Fibroblast of lung (primary cell): ENCODE results near the gene TUBG1. TPM values are rescaled to one million over a fixed set of nuclear protein-coding genes. Genes with fewer than 3 reads are reported as not detected.
A peak's percentile ranks its signal among the peaks of the same experiment; 100 is the strongest.

Source experiments
- DNase-seq, 2 donors: peaks; one replicate each; pipeline versions ENCODE4 v3.0.0 to v3.0.0-alpha.2; 2010; ENCODE audit warnings: low read depth in 2 of 2
- H2AFZ ChIP-seq: 2 replicates; pipeline ENCODE4 v1.5.1; 2012; ENCODE audit warnings: low read length, control low read depth, inconsistent platforms
- H3K27ac ChIP-seq: 2 replicates; pipeline ENCODE4 v1.5.1; 2011; ENCODE audit warnings: low read length, control low read depth; ENCODE audit not compliant: insufficient read depth
- H3K27me3 ChIP-seq: 2 replicates; pipeline ENCODE4 v1.5.1; 2011; ENCODE audit warnings: mild to moderate bottlenecking, low read length; ENCODE audit not compliant: control insufficient read depth, insufficient read depth
- H3K36me3 ChIP-seq: 2 replicates; pipeline ENCODE4 v1.5.1; 2011; ENCODE audit warnings: low read length; ENCODE audit not compliant: control insufficient read depth, insufficient read depth
- H3K4me1 ChIP-seq: 2 replicates; pipeline ENCODE4 v1.5.1; 2011; ENCODE audit warnings: low read length; ENCODE audit not compliant: control insufficient read depth, insufficient read depth; ENCODE audit errors: extremely low read depth
- H3K4me2 ChIP-seq: 2 replicates; pipeline ENCODE4 v1.5.1; 2011; ENCODE audit warnings: low read length, control low read depth; ENCODE audit not compliant: insufficient read depth; ENCODE audit errors: extremely low read depth
- H3K4me3 ChIP-seq, 4 experiments: fragments of 200-600 bp in 1 of 4; sonication (generic) in 1 of 4; replicated peaks in 1 of 4; 2 replicates each; pipeline ENCODE4 v1.5.1; 2011 to 2016; ENCODE audit warnings: low read length in 4 of 4, low read depth in 3 of 4, mild to moderate bottlenecking in 3 of 4, control low read depth in 2 of 4, inconsistent platforms in 1 of 4, mixed read lengths in 1 of 4; ENCODE audit not compliant: insufficient read depth in 1 of 4; ENCODE audit errors: control extremely low read depth in 1 of 4
- H3K79me2 ChIP-seq: 2 replicates; pipeline ENCODE4 v1.5.1; 2012; ENCODE audit warnings: mild to moderate bottlenecking, low read length, inconsistent platforms; ENCODE audit not compliant: control insufficient read depth, insufficient read depth
- H3K9ac ChIP-seq: 2 replicates; pipeline ENCODE4 v1.5.1; 2011; ENCODE audit warnings: mild to moderate bottlenecking, low read length, control low read depth; ENCODE audit not compliant: insufficient read depth
- H3K9me3 ChIP-seq: 2 replicates; pipeline ENCODE4 v1.5.1; 2012; ENCODE audit warnings: low read depth, low read length; ENCODE audit not compliant: control insufficient read depth, insufficient read depth
- H4K20me1 ChIP-seq: 2 replicates; pipeline ENCODE4 v1.5.1; 2011; ENCODE audit warnings: low read length; ENCODE audit not compliant: control insufficient read depth, insufficient read depth; ENCODE audit errors: extremely low read depth
- CTCF ChIP-seq, 2 donors: IDR thresholded peaks in 1 of 2; conservative IDR thresholded peaks in 1 of 2; 1 replicate in 1 of 2; 2 replicates in 1 of 2; pipeline ENCODE4 v1.5.1; 2011 to 2012; ENCODE audit warnings: low read length in 2 of 2, control low read depth in 1 of 2, inconsistent platforms in 1 of 2, low read depth in 1 of 2, mild to moderate bottlenecking in 1 of 2
- EZH2 ChIP-seq: IDR thresholded peaks from 2 replicates; pipeline ENCODE4 v1.5.1; 2012; ENCODE audit warnings: low read length, control low read depth, mild to moderate bottlenecking; ENCODE audit errors: missing control alignments
- polyA plus RNA-seq, 2 donors: library from polyadenylated mRNA; depleted of rRNA in 1 of 2; stranded (reverse) in 1 of 2; unstranded in 1 of 2; fragments of >200 nt; gene quantifications; 2 replicates each; pipeline ENCODE4 v1.2.1, GENCODE V29; 2011 to 2012; ENCODE audit warnings: missing spikeins in 1 of 2
- total RNA-seq: library from RNA; depleted of rRNA; stranded (reverse); fragments of >200 nt; gene quantifications from 2 replicates; pipeline ENCODE4 v1.2.1, GENCODE V29; 2014

Gene TUBG1
- total and polyA plus RNA-seq, 2 donors (not counting 1 experiment from before 2014, with no cell fraction given): 16.7 to 60.0 TPM

GRCh38 chr17:42562388-42563142 lies 46.9 kb upstream of the TUBG1 start:
- Histone ChIP-seq H2AFZ (no peak overlapping the region), H3K9me3 (no peaks in the 10 kb centered on the region), H3K4me1 (peaks cover 14% of the 10 kb centered on the region), H4K20me1 (no peaks in the 10 kb centered on the region), H3K4me3 (peak overlapping the region; percentile 76 to 89 (median 82)), H3K9ac (peak overlapping the region; percentile 76), H3K79me2 (peaks cover 32% of the 10 kb centered on the region), H3K27ac (peak overlapping the region; percentile 83), H3K36me3 (peaks cover 16% of the 10 kb centered on the region), H3K27me3 (no peaks in the 10 kb centered on the region), H3K4me2 (peak overlapping the region; percentile 98)
- TF ChIP-seq EZH2 (no peak), CTCF (conservative IDR thresholded peaks at IDR 0.05 in 1 of 2, IDR thresholded peaks at IDR 0.05 in 1 of 2; ENCODE audit: low read depth in 1 of 2, low read length in 2 of 2) (no peak)
- peak; percentile 27 to 28 for DNase-seq

- no peaks in the 10 kb centered on the region for H3K9me3 ChIP-seq
- peak overlapping the region; percentile 76 to 89 (median 82) for H3K4me3 ChIP-seq
- H3K4me1 ChIP-seq: peaks cover 16% of the 10 kb centered on the region
- peaks cover 18% of the 10 kb centered on the region for H3K36me3 ChIP-seq
- peak overlapping the region; percentile 76 for H3K9ac ChIP-seq
- no peak overlapping the region for H2AFZ ChIP-seq
- TF ChIP-seq CTCF (conservative IDR thresholded peaks at IDR 0.05 in 1 of 2, IDR thresholded peaks at IDR 0.05 in 1 of 2; ENCODE audit: low read depth in 1 of 2, low read length in 2 of 2) (no peak), EZH2 (no peak)
- H3K27ac ChIP-seq: peak overlapping the region; percentile 83
- H3K4me2 ChIP-seq: peak overlapping the region; percentile 98
- H3K27me3 ChIP-seq: no peaks in the 10 kb centered on the region
- peaks cover 36% of the 10 kb centered on the region for H3K79me2 ChIP-seq
- DNase-seq: no peak
- H4K20me1 ChIP-seq: no peaks in the 10 kb centered on the region
These were observed 46.4 kb upstream of the TUBG1 start for GRCh38 chr17:42563143-42563509.

- H3K27ac ChIP-seq: peak overlapping the region; percentile 83
- no peak overlapping the region for H2AFZ ChIP-seq
- H3K9me3 ChIP-seq: no peaks in the 10 kb centered on the region
- DNase-seq: no peak
- H3K4me2 ChIP-seq: peak overlapping the region; percentile 98
- peaks cover 40% of the 10 kb centered on the region for H3K79me2 ChIP-seq
- peak overlapping the region; percentile 76 to 89 (median 82) for H3K4me3 ChIP-seq
- H3K27me3 ChIP-seq: no peaks in the 10 kb centered on the region
- no peak for TF ChIP-seq EZH2
- no peak for TF ChIP-seq CTCF (conservative IDR thresholded peaks at IDR 0.05 in 1 of 2, IDR thresholded peaks at IDR 0.05 in 1 of 2; ENCODE audit: low read depth in 1 of 2, low read length in 2 of 2)
- peak overlapping the region; percentile 76 for H3K9ac ChIP-seq
- peaks cover 16% of the 10 kb centered on the region for H3K4me1 ChIP-seq
- H4K20me1 ChIP-seq: no peaks in the 10 kb centered on the region
- peaks cover 18% of the 10 kb centered on the region for H3K36me3 ChIP-seq
These were observed 45.9 kb upstream of the TUBG1 start for GRCh38 chr17:42563543-42563942.
